Measurements from ENCODE around the gene FGF11.

The FGF11 gene

DNA sequence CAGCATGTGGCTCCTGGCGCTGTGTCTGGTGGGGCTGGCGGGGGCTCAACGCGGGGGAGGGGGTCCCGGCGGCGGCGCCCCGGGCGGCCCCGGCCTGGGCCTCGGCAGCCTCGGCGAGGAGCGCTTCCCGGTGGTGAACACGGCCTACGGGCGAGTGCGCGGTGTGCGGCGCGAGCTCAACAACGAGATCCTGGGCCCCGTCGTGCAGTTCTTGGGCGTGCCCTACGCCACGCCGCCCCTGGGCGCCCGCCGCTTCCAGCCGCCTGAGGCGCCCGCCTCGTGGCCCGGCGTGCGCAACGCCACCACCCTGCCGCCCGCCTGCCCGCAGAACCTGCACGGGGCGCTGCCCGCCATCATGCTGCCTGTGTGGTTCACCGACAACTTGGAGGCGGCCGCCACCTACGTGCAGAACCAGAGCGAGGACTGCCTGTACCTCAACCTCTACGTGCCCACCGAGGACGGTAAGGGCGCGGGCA is 31.0 kb upstream of the FGF11 start:
- no peak for DNase-seq (ENCODE audit: low spot score)

DNA sequence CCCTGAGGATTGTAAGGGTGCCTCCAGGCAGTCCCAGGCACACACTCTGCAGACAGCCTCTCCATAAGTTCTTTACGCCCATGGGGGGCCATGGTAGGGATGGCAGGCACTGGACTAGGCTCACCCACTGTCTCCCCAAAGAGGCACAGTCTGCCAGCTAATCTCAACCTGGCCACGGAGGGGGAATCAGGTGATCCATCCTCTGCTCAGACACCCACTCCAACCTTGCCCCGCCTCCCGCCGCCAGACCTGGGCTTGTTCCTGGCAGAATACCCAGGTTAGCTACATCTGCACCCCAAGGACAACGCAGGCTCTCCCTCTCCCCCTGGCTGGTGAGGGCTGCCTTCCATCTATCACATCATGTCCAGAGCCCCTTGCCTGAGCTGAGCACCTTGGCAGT is 30.4 kb upstream of the FGF11 start:
- DNase-seq (ENCODE audit: low spot score), result no peak

DNA sequence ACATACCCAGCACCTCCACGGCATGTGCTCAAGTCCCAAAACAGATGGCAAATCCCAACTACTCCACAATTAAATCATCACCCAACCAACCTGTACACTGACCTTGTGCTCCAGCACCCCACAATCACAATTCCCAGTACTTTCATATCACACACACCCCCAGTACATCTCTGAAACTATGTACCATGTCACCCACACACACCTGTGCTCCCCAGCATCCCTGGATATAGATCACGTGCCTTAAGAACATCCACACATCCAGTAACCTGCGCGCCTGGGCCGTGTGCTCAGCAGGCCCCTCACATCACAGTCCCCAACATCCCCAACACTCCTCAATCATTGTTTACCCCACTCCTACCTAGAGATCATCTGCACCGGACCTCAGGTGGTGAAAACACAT is 29.6 kb upstream of the FGF11 start:
- DNase-seq (ENCODE audit: low spot score), result no peak

DNA sequence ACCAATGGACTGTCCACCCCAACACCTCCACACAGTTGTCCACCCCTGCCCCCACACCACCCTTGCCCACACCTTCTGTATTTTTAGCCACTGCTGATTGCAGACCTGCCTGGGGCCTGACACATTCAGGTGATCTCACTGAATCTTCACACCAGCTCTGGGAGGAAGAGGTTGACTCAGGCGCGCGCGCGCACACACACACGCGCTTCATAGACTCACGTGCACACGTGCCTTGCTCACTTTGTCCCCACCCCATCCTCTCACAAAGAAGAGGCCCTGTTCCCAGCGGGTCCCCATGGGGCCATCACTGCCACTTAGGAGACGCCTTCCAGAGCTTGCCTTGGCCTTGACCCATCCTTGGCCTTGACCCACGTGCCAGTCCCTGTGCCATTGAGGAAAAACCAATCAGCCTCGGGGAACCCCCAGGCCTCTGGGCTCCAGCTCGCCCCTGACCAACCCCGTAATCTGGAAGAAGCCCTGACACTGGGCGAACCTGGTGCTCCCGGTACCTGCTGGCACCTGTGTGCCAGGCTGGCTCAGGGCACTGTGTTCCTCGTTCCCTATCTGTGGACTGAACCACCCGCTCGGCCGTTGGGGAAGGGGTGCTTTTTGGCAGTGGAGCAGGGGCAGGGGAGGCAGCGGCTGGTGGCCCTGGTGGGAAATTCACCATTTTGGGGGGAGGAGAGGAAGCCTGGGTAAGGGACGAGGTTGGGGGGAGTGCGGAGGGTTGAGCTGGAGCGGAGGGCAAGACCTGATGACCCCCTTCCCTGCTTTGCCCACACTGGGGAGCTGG is 28.5 kb upstream of the FGF11 start:
- DNase-seq (ENCODE audit: low spot score), result no peak

DNA sequence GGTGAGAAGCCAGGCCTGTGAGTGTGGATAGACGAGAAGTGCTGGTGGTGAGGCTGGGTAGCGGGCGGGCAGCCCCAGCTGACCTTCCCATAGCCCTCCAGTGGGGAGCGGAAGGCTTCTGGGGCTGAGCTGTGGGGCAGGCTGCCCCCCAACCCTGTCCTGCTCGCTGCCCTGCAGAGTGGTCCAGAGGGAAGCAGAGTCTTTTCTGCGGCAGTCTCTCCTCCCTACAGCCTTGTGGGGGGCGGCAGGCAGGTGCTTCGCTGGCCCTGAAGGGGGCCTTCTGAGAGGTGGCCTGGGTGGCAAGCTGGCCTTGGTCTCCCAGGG is 27.9 kb upstream of the FGF11 start:
- no peak for DNase-seq (ENCODE audit: low spot score)

DNA sequence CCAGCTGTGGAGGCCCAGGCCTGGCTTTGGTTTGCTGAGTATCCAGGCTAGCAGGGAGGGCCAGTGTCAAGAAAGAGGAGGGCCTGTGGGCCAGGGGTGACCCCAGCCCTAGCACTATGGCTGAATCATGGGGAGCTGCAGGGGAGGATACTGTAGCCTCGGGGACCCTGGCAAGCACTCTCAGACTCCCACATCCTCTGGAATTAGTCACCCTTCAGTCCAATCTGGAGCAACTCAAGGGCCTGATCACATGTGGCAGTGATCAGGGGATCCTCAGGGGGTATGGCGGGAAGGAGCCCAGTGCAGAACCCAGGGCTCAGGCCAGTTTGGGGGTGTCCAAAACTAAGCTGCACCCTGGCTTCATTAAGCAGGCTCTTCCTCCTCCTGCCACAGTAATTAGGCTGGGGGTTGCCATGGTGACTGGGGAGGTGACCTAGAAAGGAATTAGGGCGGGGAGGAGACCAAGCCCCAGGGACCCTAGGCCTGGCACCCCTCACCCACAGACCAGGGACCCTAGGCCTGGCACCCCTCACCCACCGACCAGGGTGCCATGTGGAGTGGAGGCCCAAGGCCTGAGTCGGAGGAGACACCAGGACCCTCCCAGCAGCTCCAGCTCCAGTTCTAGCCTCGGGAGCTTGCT is 25.8 kb upstream of the FGF11 start:
- peak; percentile 67 for DNase-seq (ENCODE audit: low spot score)

DNA sequence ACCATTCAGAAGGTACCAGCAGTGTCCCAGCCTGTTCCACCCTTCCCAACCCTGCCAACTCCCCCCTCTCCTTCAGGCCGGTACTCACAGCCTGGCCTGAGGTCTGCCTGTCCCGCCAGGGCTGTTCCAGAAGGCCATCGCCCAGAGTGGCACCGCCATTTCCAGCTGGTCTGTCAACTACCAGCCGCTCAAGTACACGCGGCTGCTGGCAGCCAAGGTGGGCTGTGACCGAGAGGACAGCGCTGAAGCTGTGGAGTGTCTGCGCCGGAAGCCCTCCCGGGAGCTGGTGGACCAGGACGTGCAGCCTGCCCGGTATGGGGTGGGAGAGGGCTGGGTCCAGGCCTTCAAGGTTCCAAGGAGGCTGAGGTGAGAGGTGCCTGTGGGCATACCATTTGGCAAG is 24.5 kb upstream of the FGF11 start:
- DNase-seq (ENCODE audit: low spot score), result no peak

DNA sequence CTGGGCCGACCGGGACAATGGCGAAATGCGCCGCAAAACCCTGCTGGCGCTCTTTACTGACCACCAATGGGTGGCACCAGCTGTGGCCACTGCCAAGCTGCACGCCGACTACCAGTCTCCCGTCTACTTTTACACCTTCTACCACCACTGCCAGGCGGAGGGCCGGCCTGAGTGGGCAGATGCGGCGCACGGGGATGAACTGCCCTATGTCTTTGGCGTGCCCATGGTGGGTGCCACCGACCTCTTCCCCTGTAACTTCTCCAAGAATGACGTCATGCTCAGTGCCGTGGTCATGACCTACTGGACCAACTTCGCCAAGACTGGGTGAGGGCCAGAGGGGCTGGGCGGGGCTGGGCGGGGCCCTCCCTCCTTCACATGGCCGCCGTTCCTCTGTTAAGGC is 23.5 kb upstream of the FGF11 start:
- DNase-seq (ENCODE audit: low spot score), result no peak

DNA sequence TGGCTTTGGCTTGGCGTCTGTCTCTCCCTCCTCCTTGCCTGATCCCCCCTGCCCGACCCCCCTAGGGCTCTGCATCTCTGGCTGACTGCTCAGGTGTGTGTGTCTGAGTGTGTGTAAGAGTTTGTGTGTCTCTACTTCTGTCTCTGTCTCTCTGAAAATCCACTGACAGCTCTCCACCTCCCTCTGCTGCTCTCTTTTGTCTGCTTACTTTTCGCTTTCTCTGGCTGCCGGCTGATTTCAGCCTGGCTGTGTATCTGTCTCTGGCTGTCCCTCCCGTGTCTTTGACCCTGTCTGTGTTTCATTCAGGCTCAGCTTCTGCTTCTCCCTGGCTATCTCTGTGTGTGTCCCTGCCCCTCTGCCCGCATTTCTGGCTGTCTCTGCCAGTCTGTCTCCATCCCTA is 23.0 kb upstream of the FGF11 start:
- no peak for DNase-seq (ENCODE audit: low spot score)

DNA sequence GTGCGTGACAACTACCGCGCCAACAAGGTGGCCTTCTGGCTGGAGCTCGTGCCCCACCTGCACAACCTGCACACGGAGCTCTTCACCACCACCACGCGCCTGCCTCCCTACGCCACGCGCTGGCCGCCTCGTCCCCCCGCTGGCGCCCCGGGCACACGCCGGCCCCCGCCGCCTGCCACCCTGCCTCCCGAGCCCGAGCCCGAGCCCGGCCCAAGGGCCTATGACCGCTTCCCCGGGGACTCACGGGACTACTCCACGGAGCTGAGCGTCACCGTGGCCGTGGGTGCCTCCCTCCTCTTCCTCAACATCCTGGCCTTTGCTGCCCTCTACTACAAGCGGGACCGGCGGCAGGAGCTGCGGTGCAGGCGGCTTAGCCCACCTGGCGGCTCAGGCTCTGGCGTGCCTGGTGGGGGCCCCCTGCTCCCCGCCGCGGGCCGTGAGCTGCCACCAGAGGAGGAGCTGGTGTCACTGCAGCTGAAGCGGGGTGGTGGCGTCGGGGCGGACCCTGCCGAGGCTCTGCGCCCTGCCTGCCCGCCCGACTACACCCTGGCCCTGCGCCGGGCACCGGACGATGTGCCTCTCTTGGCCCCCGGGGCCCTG is 22.2 kb upstream of the FGF11 start:
- DNase-seq (ENCODE audit: low spot score), result no peak

DNA sequence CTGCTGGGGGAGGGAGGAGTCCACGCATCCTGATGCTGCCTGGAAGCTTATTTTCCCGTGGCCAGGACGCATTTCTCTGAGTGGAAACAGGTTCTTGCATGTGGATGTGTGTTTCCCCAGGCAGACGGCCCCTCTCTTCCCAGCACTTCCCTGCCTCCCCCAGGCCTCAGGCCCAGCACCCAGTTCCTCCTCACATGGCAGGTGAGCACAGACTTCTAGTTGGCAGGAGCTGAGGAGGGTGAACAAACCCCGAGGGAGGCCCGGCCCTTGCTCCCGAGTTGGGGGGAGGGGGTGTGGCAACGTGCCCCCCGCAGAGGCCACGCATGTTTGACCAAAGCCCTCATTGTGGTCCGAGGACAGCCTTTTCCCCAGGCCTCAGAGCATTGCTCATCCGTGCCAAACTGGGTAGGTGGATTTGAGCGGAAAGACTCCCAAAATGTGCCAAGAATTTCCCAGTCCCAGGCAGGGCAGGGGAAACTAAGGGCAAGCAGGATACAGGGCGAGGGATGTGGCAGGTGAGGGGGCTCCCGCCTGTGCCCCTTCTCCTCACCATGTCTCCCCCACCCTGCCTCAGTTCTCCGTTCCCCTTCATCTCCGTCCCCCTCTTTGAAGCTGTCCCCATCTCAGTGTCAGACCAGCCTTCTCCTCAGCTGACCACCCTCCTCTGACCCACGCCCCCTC is 20.7 kb upstream of the FGF11 start:
- no peak for DNase-seq (ENCODE audit: low spot score)

DNA sequence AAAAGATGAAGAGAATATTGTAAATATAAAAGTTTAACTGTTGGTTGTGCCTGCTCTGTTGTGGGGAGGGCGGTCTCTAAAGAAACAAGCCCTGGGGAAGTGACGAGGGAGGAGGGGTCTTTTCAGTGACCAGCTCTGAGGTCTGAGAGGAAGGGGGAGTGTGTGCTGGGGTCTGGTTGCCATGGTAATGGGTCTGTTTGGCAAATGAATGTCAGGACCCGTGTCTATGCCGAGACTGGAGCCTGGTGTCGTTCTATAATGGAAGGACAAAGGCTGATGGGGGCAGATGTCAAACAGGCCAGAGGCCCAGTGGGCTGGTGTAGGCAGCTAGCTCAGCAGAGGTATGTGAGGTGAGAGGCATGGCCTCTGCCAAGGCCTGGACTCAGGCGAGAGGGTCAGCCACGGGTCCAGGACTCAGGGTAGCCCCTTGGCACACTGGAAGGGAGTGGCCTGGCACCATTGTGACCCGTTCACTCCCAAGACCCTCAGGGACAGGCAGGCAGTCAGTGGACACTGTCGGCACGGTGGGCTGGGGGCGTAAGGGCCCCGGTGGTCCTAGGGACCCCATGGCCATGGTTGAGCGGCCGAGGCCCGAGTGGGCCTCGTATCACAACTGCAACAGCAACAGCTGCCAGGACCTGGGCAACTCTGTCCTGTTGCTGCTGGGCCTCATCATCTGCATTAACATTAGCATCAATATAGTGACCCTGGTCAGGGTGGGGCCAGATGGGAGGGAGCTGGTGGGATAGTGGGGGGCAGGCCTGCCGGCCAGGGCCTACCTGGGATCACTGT is 19.3 kb upstream of the FGF11 start, which contains the start of gene SPEM1:
TSS of gene SPEM1 (plus strand) at position 506 of the 792 bp plus-strand sequence. CDS start at position 567, 61 bp downstream.
- DNase-seq (ENCODE audit: low spot score), result no peak

DNA sequence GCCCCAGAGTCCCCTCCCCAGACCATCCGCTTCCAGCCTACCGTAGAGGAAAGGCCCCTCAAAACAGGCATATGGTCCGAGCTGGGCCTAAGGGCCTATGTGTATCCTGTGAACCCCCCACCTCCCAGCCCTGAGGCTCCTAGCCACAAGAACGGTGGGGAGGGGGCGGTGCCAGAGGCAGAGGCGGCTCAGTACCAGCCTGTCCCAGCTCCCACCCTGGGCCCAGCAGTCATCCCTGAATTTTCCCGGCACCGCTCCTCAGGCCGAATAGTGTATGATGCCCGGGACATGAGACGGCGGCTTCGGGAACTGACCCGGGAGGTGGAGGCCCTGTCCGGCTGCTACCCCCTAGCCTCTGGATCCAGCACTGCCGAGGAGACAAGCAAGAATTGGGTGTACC is 18.1 kb upstream of the FGF11 start:
- no peak for DNase-seq (ENCODE audit: low spot score)

DNA sequence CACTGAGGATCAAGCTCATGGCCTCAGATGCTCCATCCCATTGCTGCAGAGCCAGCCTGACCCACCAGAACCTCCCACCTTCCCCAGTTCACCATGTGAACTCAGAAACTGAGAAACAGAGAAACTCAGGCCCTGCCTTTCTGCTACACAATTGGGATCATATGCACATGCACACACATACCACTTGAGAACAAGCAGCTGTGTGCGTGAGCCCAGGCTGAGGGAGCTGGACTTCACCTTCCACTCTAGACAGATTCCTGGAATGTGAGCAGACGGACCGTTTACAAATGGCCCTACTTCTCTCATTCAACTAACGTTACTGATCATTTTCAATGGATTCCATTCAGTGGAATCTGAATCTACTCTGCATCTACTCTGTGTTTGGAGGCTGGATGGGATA is 15.6 kb upstream of the FGF11 start:
- no peak for DNase-seq (ENCODE audit: low spot score)

DNA sequence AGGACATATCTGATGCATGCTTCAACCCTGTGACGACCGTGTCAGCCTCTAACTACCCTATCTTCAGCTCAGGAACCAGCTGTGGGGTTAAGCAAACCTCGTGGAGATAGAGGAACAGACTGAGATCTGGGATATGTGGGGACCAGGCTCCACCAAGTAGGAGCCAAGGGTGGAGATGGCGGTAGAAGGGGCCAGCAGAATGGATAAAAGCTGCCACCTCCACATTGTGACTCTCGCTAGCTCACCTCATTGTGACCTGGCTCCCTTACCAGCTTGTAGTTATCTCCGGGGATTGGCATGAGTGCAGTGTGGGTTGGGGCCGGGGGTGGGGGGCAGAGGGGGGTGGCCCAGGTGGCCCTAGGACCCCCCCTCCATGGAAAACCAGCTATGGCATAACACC is 14.0 kb upstream of the FGF11 start, which contains the start of gene SPEM2:
TSS of gene SPEM2 (plus strand) at position 301 of the 400 bp plus-strand sequence. CDS start at position 374, 73 bp downstream.
- no peak for DNase-seq (ENCODE audit: low spot score)

DNA sequence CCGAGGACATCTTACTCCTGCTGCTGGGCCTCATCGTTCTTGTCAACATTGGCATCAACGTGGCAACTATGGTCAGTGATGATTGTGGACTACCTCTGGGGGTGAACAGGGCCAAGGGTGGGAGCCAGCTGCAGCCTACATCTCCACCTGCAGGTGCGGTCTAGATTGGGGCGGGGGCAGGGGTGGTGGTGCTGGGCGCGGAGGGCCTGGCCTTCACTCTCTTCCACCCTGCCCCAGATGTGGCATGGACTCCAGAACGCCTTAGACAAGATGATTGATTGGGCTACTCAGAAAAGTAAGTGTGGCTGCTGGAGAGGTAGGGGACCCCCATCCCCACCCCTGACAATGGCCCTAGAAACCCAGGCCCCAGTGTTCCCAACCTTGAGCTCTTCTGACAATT is 13.6 kb upstream of the FGF11 start:
- no peak for DNase-seq (ENCODE audit: low spot score)

DNA sequence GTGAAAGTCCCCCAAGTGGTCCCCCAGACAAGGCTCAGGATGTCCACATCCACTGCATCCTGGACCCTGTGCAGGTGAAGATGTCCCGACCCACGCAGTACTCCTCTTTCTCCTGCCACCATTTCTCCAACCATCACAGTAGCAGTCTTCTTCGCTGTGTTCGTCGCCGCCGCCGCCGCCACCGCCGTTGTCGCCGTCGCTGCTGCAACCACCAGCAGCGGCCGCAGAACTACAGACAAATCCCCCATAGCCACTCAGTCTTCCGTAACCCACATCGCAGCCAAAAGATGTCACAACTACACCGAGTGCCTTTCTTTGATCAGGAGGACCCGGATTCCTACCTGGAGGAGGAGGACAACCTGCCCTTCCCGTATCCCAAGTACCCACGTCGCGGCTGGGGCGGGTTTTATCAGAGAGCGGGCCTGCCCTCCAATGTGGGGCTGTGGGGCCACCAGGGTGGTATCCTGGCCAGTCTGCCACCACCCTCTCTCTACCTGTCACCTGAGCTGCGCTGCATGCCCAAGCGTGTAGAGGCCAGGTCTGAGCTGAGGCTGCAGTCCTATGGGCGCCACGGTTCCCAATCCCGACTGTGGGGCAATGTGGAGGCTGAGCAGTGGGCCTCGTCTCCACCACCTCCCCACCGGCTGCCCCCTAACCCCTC is 13.0 kb upstream of the FGF11 start:
- no peak for DNase-seq (ENCODE audit: low spot score)

DNA sequence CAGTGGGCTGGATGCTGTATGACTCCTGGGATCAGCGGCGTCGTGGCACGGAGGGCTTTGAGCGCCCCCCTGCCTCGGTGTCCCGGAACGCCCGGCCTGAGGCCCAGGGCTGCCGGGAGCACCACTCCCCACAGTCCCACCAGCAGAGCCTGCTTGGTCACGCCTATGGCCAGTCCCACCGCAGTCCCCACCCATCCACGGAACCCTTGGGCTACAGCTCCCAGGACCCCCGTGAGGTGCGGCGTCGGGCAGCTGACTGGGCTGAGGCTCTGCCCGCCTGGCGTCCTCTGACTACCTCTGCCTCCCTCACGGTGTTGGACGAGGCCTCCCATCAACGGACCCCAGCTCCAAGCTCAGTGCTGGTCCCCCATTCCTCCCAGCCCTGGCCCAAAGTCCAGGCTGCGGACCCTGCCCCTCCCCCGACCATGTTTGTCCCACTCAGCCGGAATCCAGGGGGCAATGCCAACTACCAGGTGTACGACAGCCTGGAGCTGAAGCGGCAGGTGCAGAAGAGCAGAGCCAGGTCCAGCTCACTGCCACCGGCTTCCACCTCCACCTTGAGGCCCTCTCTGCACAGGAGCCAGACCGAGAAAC is 12.3 kb upstream of the FGF11 start:
- no peak for DNase-seq (ENCODE audit: low spot score)

DNA sequence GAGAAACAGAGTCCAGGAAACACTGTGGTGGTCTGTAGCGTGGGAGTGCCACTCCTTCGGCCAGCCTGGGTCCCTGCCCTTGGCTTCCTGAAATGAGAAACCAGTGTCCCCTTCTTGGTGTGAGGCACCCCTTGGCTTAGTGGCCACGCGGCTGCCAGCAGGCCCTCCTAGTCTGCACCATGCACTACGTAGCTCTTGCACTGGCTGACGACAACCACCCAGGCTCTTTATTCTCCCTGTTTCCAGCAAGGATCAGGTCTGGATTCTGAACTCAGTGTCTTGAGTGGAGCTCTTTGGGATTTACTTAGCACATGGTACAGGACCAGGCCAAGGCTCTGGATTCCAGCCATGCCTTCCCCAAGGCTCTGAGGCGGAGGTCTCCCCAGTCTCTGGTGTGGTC is 11.8 kb upstream of the FGF11 start:
- DNase-seq (ENCODE audit: low spot score), result no peak

DNA sequence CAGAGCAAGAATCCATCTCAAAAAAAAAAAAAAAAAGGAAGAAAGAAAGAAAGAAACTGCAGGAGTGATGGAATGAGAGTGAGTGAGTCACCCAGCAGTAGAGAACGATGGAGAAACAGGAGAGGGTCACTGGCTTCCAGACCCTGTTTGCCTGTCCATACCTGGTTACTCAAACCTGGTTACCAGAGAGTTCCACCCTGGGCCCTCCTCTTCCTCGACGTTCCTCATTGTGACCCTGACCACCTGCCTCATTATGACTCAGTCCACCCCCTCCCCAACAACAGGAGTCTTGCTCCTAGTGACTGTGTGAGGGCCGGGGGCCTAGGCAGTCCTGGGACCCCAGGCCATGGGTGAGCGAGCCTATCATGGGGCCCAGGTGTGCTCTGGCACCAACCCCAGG is 10.8 kb upstream of the FGF11 start, which contains the start of gene SPEM3:
TSS of gene SPEM3 (plus strand) at position 301 of the 400 bp plus-strand sequence. CDS start at position 347, 46 bp downstream.
- no peak for DNase-seq (ENCODE audit: low spot score)

DNA sequence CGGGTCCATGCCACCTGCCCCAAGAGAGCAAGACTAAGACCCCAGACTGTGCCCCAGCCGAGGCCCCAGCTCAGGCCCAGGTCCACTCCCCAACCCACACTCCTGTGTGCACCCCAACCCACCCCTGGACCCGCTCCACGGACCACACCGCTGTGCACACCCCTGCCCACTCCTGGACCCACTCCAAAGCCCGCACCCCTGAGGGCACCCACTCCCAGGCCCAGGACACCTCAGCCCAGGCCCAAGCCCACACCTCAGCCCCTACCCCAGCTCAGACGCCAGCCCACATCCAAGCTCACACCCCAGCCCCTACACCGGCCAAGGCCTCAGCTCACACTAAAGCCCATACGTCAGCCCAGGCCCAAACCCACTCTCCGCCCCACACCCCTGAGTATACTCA is 9.6 kb upstream of the FGF11 start:
- DNase-seq (ENCODE audit: low spot score), result no peak
